Transverse colon (tissue), 4 donors: ENCODE results near the gene ZNF165. TPM values are rescaled to one million over a fixed set of nuclear protein-coding genes. Genes with fewer than 3 reads are reported as not detected.
"Not testable (repeated sequence)": the region's sequence is repeated elsewhere in the genome, so short reads cannot be mapped to it uniquely, and the experiment has no call there.

Experiments
- DNase-seq: peaks from one replicate; pipeline ENCODE4 v3.0.0-alpha.2; 2019
- H3K27ac ChIP-seq, 4 donors: fragments of 200-600 bp; sonication (generic); 2 replicates each; pipeline ENCODE4 v1.5.1; 2016 to 2018; ENCODE audit warnings: inconsistent platforms in 4 of 4
- H3K27me3 ChIP-seq: fragments of 200-600 bp; sonication (generic); 2 replicates; pipeline ENCODE4 v1.5.1; 2017; ENCODE audit warnings: inconsistent platforms
- H3K36me3 ChIP-seq, 4 donors: fragments of 200-600 bp; sonication (generic); 2 replicates each; pipeline ENCODE4 v1.5.1; 2017 to 2019; ENCODE audit warnings: inconsistent platforms in 4 of 4
- H3K4me1 ChIP-seq, 4 donors: fragments of 200-600 bp; sonication (generic); 2 replicates each; pipeline ENCODE4 v1.5.1; 2017 to 2020; ENCODE audit warnings: inconsistent platforms in 4 of 4
- H3K4me3 ChIP-seq, 4 donors: fragments of 200-600 bp; sonication (generic); 1 replicate in 1 of 4; 2 replicates in 3 of 4; pipeline versions ENCODE4 v1.5.1 to v1.6.1; 2017 to 2019; ENCODE audit warnings: inconsistent platforms in 4 of 4
- H3K9me3 ChIP-seq, 2 donors: fragments of 200-600 bp; sonication (generic); 2 replicates each; pipeline ENCODE4 v1.5.1; 2017 to 2019; ENCODE audit warnings: inconsistent platforms in 2 of 2
- EP300 ChIP-seq: sonication (generic); formaldehyde crosslinking; IDR thresholded peaks from one replicate; pipeline ENCODE4 v1.6.1; 2017; ENCODE audit warnings: antibody characterized with exemption, low read depth
- POLR2A ChIP-seq: fragments of 450-650 bp; IDR thresholded peaks from one replicate; pipeline ENCODE4 v1.6.1; 2016; ENCODE audit warnings: antibody characterized with exemption, mild to moderate bottlenecking, moderate library complexity
- POLR2AphosphoS5 ChIP-seq, 3 donors: sonication (generic); formaldehyde crosslinking; IDR thresholded peaks; one replicate each; pipeline ENCODE4 v1.6.1; 2016; ENCODE audit warnings: antibody characterized with exemption in 3 of 3
- WGBS, 2 donors: methylation state at CpG; one replicate each; pipeline ENCODE4 v1.1.5; 2018; ENCODE audit warnings: low coverage in 1 of 2; 5-methylcytosine and 5-hydroxymethylcytosine counted together
- in situ Hi-C, 4 donors: fragments of 200-750 bp; cut with MboI; loops; one replicate each; pipeline versions ENCODE4 v1.15.0 to v1.15.1; 2017; ENCODE audit warnings: low sequenced_read_pairs in 3 of 4, low pct_ligation_motif_present in 1 of 4, low pct_unique_long_range_greater_than_20kb in 1 of 4
- intact Hi-C: fragments of 100-400 bp; cut with DNase I; formaldehyde crosslinking; loops from one replicate; pipeline ENCODE4 v1.15.1; 2023; ENCODE audit warnings: low total_unique reads
- total RNA-seq, 4 donors: library from RNA; depleted of rRNA; stranded (reverse); fragments of >200 nt; gene quantifications; one replicate each; pipeline ENCODE4 v1.1.0, GENCODE V29; 2016
- TF ChIP-seq, protein P1 (sequence below), 5 experiments: fragments of 200-600 bp in 3 of 5; fragments of 450-650 bp in 2 of 5; sonication (generic) in 3 of 5; IDR thresholded peaks; 1 replicate in 2 of 5; 2 replicates in 3 of 5; pipeline ENCODE4 v1.5.1; 2016 to 2017; ENCODE audit warnings: antibody characterized with exemption in 5 of 5, inconsistent platforms in 3 of 5, mild to moderate bottlenecking in 2 of 5, moderate library complexity in 1 of 5

ZNF165 gene
- total RNA-seq, 4 donors from 2014 or later: 1.1 to 20.1 (median 3.8) TPM

DNA sequence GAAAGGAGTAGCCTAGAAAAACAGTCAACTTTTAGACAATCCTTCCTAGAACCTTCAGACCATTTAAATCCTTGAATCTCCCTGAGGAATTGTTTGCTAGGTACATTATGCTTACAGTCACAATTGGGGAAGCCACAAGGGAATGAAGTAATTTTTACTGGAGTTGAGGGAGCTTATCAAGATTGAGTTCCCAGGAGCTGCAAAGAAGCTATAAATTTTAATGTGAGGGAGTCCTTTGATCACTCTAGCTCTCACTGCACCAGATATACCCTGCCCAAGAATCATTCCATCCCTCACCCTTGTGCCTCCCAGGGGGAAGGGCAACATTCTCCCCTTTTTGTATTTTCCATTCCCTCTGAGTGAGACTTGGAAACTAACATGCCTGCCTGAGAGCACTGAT, 12.3 kb upstream of the ZNF165 start:
- no peak for TF ChIP-seq POLR2A
- TF ChIP-seq, protein P1, sequence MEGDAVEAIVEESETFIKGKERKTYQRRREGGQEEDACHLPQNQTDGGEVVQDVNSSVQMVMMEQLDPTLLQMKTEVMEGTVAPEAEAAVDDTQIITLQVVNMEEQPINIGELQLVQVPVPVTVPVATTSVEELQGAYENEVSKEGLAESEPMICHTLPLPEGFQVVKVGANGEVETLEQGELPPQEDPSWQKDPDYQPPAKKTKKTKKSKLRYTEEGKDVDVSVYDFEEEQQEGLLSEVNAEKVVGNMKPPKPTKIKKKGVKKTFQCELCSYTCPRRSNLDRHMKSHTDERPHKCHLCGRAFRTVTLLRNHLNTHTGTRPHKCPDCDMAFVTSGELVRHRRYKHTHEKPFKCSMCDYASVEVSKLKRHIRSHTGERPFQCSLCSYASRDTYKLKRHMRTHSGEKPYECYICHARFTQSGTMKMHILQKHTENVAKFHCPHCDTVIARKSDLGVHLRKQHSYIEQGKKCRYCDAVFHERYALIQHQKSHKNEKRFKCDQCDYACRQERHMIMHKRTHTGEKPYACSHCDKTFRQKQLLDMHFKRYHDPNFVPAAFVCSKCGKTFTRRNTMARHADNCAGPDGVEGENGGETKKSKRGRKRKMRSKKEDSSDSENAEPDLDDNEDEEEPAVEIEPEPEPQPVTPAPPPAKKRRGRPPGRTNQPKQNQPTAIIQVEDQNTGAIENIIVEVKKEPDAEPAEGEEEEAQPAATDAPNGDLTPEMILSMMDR (IDR thresholded peaks at IDR 0.05): no peak
- TF ChIP-seq EP300: no peak
- TF ChIP-seq POLR2AphosphoS5 (IDR thresholded peaks at IDR 0.05): no peak
- in situ Hi-C loops (no loop called here), intact Hi-C loops (no loop called here)
- Histone ChIP-seq H3K4me3 (no peak overlapping the region), H3K27ac (no peak overlapping the region), H3K27me3 (peaks cover 72% of the 10 kb centered on the region), H3K9me3 (no peaks in the 10 kb centered on the region), H3K36me3 (no peaks in the 10 kb centered on the region), H3K4me1 (no peaks in the 10 kb centered on the region)
- no peak for DNase-seq

DNA sequence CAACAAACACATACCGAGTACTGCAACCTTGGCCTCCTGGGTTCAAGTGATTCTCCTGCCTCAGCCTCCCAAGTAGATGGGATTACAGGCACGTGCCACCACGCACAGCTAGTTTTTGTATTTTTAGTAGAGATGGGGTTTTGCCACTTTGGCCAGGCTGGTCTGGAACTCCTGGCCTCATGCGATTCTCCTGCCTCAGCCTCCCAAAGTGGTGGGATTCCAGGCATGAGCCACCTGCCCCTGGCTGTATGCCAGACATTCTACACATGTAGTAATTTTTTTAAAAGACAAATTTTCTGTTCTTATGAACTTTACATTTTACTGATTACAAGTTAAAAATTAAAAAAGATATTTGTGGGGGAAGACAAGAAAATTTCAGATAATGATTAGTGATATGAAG, 9.4 kb upstream of the ZNF165 start:
- H3K4me3 ChIP-seq, in situ Hi-C loops, H3K9me3 ChIP-seq, H3K4me1 ChIP-seq, H3K27ac ChIP-seq, H3K36me3 ChIP-seq, intact Hi-C loops, DNase-seq: not testable (repeated sequence)
- H3K27me3 ChIP-seq: peaks cover 56% of the 10 kb centered on the region
- WGBS, 2 donors: 79 to 89% methylated on average over 4 of the region's 4 CpGs

DNA sequence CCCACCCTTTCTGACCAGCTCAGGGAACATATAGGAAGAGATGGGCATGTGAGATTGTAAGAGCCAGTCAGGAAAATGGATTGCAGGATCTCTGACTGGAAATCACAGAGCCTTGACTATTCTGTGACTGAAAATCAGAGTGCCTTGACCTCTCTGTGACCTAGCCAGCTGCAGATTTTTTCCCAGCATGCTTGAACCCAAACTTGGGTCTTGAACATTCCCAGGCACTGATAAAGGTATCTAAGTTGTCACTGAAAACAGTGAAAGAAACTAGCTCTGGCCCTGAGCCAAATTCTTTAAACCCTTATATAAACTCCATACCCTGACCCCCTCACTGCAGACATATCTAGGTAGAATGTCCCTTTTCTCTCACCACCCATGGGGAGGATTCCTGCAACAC, 2.3 kb upstream of the ZNF165 start:
- Histone ChIP-seq H3K36me3 (no peaks in the 10 kb centered on the region), H3K9me3 (no peaks in the 10 kb centered on the region), H3K27me3 (no peaks in the 10 kb centered on the region), H3K27ac (no peak overlapping the region), H3K4me3 (no peak overlapping the region), H3K4me1 (peaks cover 0 to 18% (median 9%) of the 10 kb centered on the region in 4 donors)
- TF ChIP-seq, protein P1 (IDR thresholded peaks at IDR 0.05): no peak
- TF ChIP-seq POLR2A: no peak
- TF ChIP-seq POLR2AphosphoS5 (IDR thresholded peaks at IDR 0.05): no peak
- no peak for TF ChIP-seq EP300
- intact Hi-C loops: no loop called here
- DNase-seq: no peak
- in situ Hi-C loops: no loop called here

DNA sequence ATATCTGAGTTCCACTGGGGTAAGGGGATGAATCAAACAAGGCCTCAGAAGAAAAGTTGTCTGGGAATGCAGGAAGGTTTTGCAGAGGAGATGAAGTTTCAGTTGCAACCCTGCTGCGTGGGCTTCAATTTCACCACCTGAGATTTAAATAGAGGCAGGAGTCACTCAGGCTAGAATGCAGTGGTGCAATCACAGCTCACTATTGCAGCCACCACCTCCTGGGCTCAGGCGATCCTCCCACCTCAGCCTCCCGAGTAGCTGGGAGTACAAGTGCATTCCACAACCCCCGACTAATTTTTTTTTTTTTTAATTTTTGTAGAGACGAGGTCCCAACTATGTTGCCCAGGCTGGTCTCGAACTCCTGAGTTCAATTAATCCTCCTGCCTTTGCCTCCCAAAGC, 1.5 kb upstream of the ZNF165 start:
- no peak overlapping the region for H3K4me3 ChIP-seq
- in situ Hi-C loops: no loop called here
- no peaks in the 10 kb centered on the region for H3K27me3 ChIP-seq
- no peak for DNase-seq
- H3K27ac ChIP-seq: no peak overlapping the region
- 89 to 97% methylated on average over 5 to 6 of the region's 6 CpGs for WGBS, 2 donors
- no peaks in the 10 kb centered on the region for H3K36me3 ChIP-seq
- H3K4me1 ChIP-seq: peaks cover 0 to 18% (median 9%) of the 10 kb centered on the region in 4 donors
- intact Hi-C loops: no loop called here
- H3K9me3 ChIP-seq: no peaks in the 10 kb centered on the region
- no peak for TF ChIP-seq POLR2AphosphoS5 (IDR thresholded peaks at IDR 0.05)

DNA sequence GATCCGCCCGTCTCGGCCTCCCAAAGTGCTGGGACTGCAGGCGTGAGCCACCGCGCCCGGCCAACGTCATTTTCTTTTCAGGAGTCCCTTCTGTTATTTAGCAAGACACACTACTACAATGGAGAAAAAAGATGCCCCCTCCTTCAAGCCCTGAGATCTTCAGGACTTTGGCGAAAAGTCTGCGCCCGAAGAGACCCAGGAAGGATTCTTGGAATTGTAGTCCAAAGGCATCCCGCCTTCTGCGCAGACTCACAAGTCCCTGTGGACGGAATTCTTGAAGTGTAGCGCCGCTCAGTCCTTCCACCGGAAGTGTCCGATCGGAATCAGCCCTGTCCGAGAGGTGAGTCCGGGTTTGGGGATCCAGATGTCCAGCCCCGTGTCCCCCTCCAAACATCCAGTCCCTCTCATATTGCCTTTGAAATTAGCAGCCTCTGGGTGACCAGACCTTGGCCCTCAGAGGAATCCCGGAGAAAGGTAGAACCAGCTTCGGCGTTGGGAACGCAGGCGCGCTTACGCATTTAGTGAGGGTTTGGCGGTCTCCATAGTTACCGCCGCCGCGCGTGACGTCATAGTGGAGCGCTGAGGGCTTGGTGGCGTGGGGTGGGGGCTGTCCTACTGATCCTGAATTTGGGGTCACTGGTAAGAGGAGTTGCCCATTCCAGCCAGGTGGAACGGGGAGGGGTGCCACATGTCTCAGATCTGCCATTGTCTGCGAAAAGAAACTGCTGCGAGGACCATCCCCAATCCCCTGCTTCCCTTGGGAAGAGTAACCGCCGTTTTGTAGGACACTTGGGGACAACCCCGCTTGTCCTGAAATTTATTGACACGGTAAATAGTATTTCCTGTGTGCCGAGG, 490 bp downstream of the ZNF165 start:
- peak overlapping the region; percentile 87 to 92 (median 88) for H3K27ac ChIP-seq
- TF ChIP-seq POLR2A: no peak
- TF ChIP-seq, protein P1 (IDR thresholded peaks at IDR 0.05): no peak
- no peak for TF ChIP-seq EP300
- peak; percentile 58 to 85 (median 69) for TF ChIP-seq POLR2AphosphoS5 (IDR thresholded peaks at IDR 0.05)
- H3K4me3 ChIP-seq: peak overlapping the region; percentile 49 to 77 (median 58)
- in situ Hi-C loops (no loop called here), intact Hi-C loops (no loop called here)
- H3K4me1 ChIP-seq: peaks cover 0 to 18% (median 9%) of the 10 kb centered on the region in 4 donors
- H3K27me3 ChIP-seq: no peaks in the 10 kb centered on the region
- peak; percentile 95 for DNase-seq
- WGBS, 2 donors: 1% methylated on average over 45 of the region's 46 CpGs; no CpG with 5 or more reads in 1 of the 2 donors
- H3K9me3 ChIP-seq: no peaks in the 10 kb centered on the region
- peaks cover 0 to 6% (median 0%) of the 10 kb centered on the region in 4 donors for H3K36me3 ChIP-seq
